ENCODE measurements around the gene KLHL17.

KLHL17 gene

DNA sequence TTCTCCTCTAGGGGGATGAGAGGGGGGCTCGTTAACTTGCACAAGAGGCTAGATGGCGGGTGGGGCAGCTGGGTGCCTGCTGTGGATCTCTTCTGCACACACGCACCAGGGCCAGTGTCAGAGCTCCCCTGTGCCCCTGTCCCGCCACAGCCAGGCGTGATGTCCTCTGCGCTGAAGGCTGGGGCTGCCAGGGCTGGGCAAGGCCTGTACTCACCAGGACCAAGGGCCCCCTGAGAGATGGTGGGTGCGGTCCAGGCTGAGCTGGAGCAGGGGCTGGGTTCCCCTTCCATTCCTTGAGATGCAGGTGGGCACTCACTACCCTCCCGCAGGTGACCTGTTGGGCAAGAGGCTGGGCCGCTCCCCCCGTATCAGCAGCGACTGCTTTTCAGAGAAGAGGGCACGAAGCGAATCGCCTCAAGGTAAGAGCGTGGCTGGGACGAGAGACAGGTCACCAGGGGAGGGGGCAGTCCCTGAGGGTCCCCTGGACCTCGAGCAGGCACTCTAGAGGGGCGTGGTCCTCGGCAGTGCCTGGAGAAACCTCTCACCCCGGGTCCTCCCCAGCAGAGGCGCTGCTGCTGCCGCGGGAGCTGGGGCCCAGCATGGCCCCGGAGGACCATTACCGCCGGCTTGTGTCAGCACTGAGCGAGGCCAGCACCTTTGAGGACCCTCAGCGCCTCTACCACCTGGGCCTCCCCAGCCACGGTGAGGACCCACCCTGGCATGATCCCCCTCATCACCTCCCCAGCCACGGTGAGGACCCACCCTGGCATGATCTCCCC lies 21.5 kb upstream of the KLHL17 start:
- peaks cover 61% of the 10 kb centered on the region for H3K4me1 ChIP-seq
- H3K27me3 ChIP-seq = peaks cover 5% of the 10 kb centered on the region; the same call in 1 of the 2 replicates
- H3K4me3 ChIP-seq (ENCODE audit: low read depth, low read length) = no peak overlapping the region
- peaks cover 10% of the 10 kb centered on the region for H3K36me3 ChIP-seq
- DNase-seq = no peak
- no peaks in the 10 kb centered on the region for H3K9me3 ChIP-seq
- peak; percentile 16; the same call in 1 of the 2 replicates for TF ChIP-seq CTCF (IDR thresholded peaks at IDR 0.05; ENCODE audit: low read depth, low read length)

- Histone ChIP-seq H3K4me3 (ENCODE audit: low read depth, low read length) (no peak overlapping the region), H3K36me3 (peaks cover 10% of the 10 kb centered on the region), H3K9me3 (no peaks in the 10 kb centered on the region), H3K27me3 (peaks cover 5% of the 10 kb centered on the region; the same call in 1 of the 2 replicates), H3K4me1 (peaks cover 63% of the 10 kb centered on the region)
- DNase-seq = no peak
- no peak for TF ChIP-seq CTCF (IDR thresholded peaks at IDR 0.05; ENCODE audit: low read depth, low read length)
Observed at GRCh38 chr1:939511-940106, 20.8 kb upstream of the KLHL17 start.

GRCh38 chr1:940107-941014 lies 20.0 kb upstream of the KLHL17 start:
- Histone ChIP-seq H3K36me3 (peaks cover 15% of the 10 kb centered on the region), H3K4me1 (peaks cover 63% of the 10 kb centered on the region), H3K9me3 (no peaks in the 10 kb centered on the region), H3K4me3 (ENCODE audit: low read depth, low read length) (peak overlapping the region; percentile 47), H3K27me3 (0 out of 2 replicates have a peak, but pooled peaks cover under 1% of the 10 kb centered on the region)
- no peak for TF ChIP-seq CTCF (IDR thresholded peaks at IDR 0.05; ENCODE audit: low read depth, low read length)
- peak; percentile 86 for DNase-seq

- H3K27me3 ChIP-seq = no peaks in the 10 kb centered on the region
- H3K4me3 ChIP-seq (ENCODE audit: low read depth, low read length) = peak overlapping the region; percentile 47
- H3K9me3 ChIP-seq = no peaks in the 10 kb centered on the region
- peaks cover 23% of the 10 kb centered on the region for H3K36me3 ChIP-seq
- DNase-seq = no peak
- TF ChIP-seq CTCF (IDR thresholded peaks at IDR 0.05; ENCODE audit: low read depth, low read length) = no peak
- peaks cover 67% of the 10 kb centered on the region for H3K4me1 ChIP-seq
Observed at GRCh38 chr1:941015-941587, 19.3 kb upstream of the KLHL17 start.

- H3K27me3 ChIP-seq = no peaks in the 10 kb centered on the region
- DNase-seq = peak; percentile 93
- peak overlapping the region; percentile 47 for H3K4me3 ChIP-seq (ENCODE audit: low read depth, low read length)
- no peaks in the 10 kb centered on the region for H3K9me3 ChIP-seq
- H3K36me3 ChIP-seq = peaks cover 27% of the 10 kb centered on the region
- peaks cover 61% of the 10 kb centered on the region for H3K4me1 ChIP-seq
- TF ChIP-seq CTCF (IDR thresholded peaks at IDR 0.05; ENCODE audit: low read depth, low read length) = no peak
Observed at GRCh38 chr1:941588-942383, 18.6 kb upstream of the KLHL17 start.

Data from BE2C (cell line).